HG03439 (cell line): Measurements from ENCODE around the gene NTF3.

ENCODE experiments used
- ATAC-seq: cut with Tn5 transposase; IDR thresholded peaks from one replicate; pipeline ENCODE4 v1.9.1; 2021; ENCODE audit warnings: mild to moderate bottlenecking, moderate library complexity; ENCODE audit not compliant: unreplicated experiment

Gene NTF3

GRCh38 chr12:5432011-5432400 lies at the start of gene NTF3:
TSS of gene NTF3 (plus strand) at chr12:5432108. CDS start at chr12:5432325, 217 bp downstream.
- no peak for ATAC-seq

- no peak for ATAC-seq
These were observed 47.9 kb upstream of the NTF3 start for GRCh38 chr12:5384015-5384414.

GRCh38 chr12:5388581-5389535 lies 43.0 kb upstream of the NTF3 start:
- no peak for ATAC-seq

- no peak for ATAC-seq
These were observed 41.6 kb upstream of the NTF3 start for GRCh38 chr12:5390174-5390799.

GRCh38 chr12:5391653-5392052 lies 40.3 kb upstream of the NTF3 start:
- ATAC-seq, result no peak

GRCh38 chr12:5392961-5393360 lies 38.9 kb upstream of the NTF3 start:
- no peak for ATAC-seq

- no peak for ATAC-seq
These were observed 36.3 kb upstream of the NTF3 start for GRCh38 chr12:5395443-5396271.

- no peak for ATAC-seq
These were observed 35.4 kb upstream of the NTF3 start for GRCh38 chr12:5396541-5396940.

GRCh38 chr12:5399266-5399665 lies 32.6 kb upstream of the NTF3 start:
- no peak for ATAC-seq

- no peak for ATAC-seq
These were observed 29.6 kb upstream of the NTF3 start for GRCh38 chr12:5402009-5402935.

GRCh38 chr12:5403411-5403810 lies 28.5 kb upstream of the NTF3 start:
- no peak for ATAC-seq

GRCh38 chr12:5407034-5407856 lies 24.7 kb upstream of the NTF3 start:
- ATAC-seq, result no peak

GRCh38 chr12:5409619-5410018 lies 22.3 kb upstream of the NTF3 start:
- no peak for ATAC-seq

GRCh38 chr12:5416571-5416970 lies 15.3 kb upstream of the NTF3 start:
- ATAC-seq, result no peak

GRCh38 chr12:5417500-5417899 lies 14.4 kb upstream of the NTF3 start:
- no peak for ATAC-seq

- no peak for ATAC-seq
These were observed 3.3 kb upstream of the NTF3 start for GRCh38 chr12:5428332-5429221.

- no peak for ATAC-seq
These were observed 2.0 kb upstream of the NTF3 start for GRCh38 chr12:5429741-5430557.
